AG09309 (cell line): Measurements from ENCODE around the gene TRIM42.

ENCODE experiments used
- DNase-seq: peaks from one replicate; pipeline ENCODE4 v3.0.0-alpha.2; 2010; ENCODE audit warnings: low read depth
- H3K4me3 ChIP-seq: 2 replicates; pipeline ENCODE4 v1.5.1; 2011; ENCODE audit warnings: mild to moderate bottlenecking, low read depth, low read length, moderate library complexity; ENCODE audit not compliant: control insufficient read depth
- CTCF ChIP-seq: IDR thresholded peaks from 2 replicates; pipeline ENCODE4 v1.5.1; 2011; ENCODE audit warnings: mild to moderate bottlenecking, low read depth, low read length, inconsistent platforms; ENCODE audit not compliant: insufficient read depth, control insufficient read depth; ENCODE audit errors: missing control alignments

TRIM42 gene

DNA sequence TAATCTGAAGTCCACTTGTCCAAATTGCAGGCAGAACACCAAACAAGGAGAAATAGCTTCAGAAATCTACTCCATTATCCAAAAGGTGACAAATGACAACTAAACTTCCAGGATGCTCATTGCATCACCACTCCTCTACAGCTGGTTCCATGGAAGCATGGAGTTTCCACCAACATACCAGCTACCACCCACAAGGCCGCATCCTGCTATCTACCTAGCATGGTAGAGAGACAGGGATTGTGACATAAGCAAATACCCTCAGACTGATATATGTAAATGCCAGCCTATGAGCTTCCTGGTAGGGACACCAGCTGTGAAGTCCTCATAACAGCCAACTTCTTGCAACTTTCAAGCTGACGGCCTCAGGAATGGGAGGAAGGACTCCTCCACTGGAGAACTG, at the start of gene TRIM42:
TRIM42 (plus strand) TSS at position 301 of the 400 bp plus-strand sequence. CDS start 166 bp downstream, outside the sequence.
- DNase-seq, result no peak
- H3K4me3 ChIP-seq, result no peak within 1 kb of the TSS
- TF ChIP-seq CTCF, result no peak

DNA sequence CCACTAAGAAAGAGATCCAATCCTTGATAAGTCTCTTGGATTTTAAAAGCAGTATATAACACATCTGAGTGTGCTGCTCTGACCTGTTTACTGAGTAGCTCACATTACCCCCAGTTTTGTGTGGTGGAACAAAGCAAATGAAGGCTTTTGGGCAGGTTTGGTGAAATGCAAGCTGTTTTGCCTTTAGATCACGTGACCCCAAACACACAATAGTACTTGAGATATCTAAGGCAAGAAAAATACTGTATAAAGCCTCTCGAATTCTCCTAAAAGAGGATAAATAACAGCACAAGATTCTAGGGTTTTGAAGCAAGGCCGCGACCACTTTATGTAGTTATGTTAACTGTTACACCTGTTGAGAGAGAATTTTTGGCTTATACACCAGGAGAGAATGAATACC, 49.3 kb upstream of the TRIM42 start:
- no peak for DNase-seq
- H3K4me3 ChIP-seq, result no peak overlapping the region
- no peak for TF ChIP-seq CTCF

GRCh38 chr3:140629357-140630137, 48.3 kb upstream of the TRIM42 start:
- DNase-seq, result peak; percentile 93
- no peak for TF ChIP-seq CTCF

GRCh38 chr3:140630366-140630765, 47.5 kb upstream of the TRIM42 start:
- no peak for TF ChIP-seq CTCF
- H3K4me3 ChIP-seq, result no peak overlapping the region
- DNase-seq, result no peak

More at GRCh38 chr3:140629357-140630137, 48.3 kb upstream of the TRIM42 start:
- H3K4me3 ChIP-seq, result no peak overlapping the region

DNA sequence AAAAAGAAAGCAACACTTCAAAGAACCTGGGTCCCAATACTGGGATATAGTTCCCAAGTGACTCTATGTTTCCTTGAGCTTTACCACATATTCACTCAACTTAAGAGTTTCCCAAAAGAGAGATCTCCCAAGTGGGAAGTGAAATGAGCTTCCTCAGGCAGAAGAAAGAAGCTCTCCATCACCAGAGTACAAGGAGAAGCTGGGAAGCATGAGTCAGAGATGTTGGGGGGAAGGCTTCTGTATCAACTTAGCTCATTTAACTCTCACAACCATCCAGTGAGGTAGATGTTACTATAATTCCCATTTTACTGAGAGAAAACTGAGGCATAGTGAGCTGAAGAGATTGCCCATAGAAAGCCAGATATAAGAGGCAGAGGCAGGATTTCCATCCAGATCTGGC, 47.0 kb upstream of the TRIM42 start:
- DNase-seq, result no peak
- H3K4me3 ChIP-seq, result no peak overlapping the region
- TF ChIP-seq CTCF, result no peak

GRCh38 chr3:140635276-140635675, 42.6 kb upstream of the TRIM42 start:
- no peak for TF ChIP-seq CTCF

More at GRCh38 chr3:140635276-140635675, 42.6 kb upstream of the TRIM42 start:
- no peak for DNase-seq
- no peak overlapping the region for H3K4me3 ChIP-seq
